LHCN-M2 (cell line): Measurements from ENCODE around the gene GPHN. TPM values are rescaled to one million over a fixed set of nuclear protein-coding genes. Genes with fewer than 3 reads are reported as not detected.
"Not testable (repeated sequence)": the region's sequence is repeated elsewhere in the genome, so short reads cannot be mapped to it uniquely, and the experiment has no call there.

Experiments used
- DNase-seq: peaks from one replicate; pipeline ENCODE4 v3.0.0-alpha.2; 2012; ENCODE audit warnings: low read depth
- total RNA-seq: library from RNA; depleted of rRNA; stranded (reverse); fragments of >200 nt; gene quantifications from 2 replicates; pipeline ENCODE4 v1.2.3, GENCODE V29; 2014

GPHN gene
- total RNA-seq, 1 experiment from 2014 or later: 4.7 TPM

DNA sequence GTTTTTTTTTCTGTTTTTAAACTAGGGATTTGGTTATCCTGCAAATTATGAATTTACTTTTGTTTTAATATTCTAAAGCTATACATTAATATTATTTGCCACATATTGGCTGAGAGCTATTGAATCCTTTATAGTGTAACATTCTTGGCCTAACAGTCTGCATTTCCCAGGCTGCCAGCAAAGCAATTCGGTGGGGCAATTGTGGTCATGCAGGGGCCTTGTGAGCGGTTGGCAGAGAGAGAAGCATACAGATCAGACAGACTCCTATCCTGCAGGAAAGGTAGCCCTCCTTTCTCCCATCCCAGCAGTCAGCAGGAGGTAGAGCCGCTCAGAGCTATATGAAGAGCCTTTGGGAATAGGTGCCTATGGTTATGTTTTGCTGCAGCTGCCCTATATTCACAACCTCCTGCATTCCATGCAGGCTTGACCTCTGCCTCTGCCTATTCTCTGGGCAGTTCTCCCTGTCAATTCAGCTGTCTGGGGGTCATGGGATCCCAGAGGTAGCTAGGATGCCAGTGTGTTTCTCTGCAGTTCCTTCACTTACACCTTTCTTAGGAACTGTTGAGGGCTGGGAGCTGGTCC, 144.7 kb downstream of the GPHN start:
- no peak for DNase-seq

GRCh38 chr14:66657780-66658179, 149.8 kb downstream of the GPHN start:
- no peak for DNase-seq

- DNase-seq: no peak
These were observed 154.4 kb downstream of the GPHN start for GRCh38 chr14:66662374-66662773.

- no peak for DNase-seq
These were observed 169.8 kb downstream of the GPHN start for GRCh38 chr14:66677780-66678179.

DNA sequence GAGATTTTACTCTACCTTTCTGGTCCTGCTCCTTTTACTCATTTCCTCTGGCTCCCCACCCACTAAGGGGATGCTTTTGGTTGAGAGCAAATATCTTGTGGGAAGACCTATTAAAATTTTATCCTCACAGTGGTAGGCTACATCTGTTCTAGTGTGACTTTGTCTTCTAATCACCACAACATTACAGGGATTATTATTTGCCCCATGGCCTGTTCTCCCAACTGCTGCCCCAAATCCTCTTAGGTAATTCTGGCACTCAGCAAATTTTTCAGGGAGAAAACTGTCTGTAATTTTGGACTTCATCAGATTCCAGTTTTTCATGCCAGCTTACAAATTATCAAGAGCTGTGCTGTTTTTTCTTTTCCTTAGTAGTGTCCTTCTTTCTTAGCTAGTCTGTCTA, 172.3 kb downstream of the GPHN start:
- DNase-seq: no peak

GRCh38 chr14:66696326-66696725, 188.4 kb downstream of the GPHN start:
- DNase-seq: no peak

DNA sequence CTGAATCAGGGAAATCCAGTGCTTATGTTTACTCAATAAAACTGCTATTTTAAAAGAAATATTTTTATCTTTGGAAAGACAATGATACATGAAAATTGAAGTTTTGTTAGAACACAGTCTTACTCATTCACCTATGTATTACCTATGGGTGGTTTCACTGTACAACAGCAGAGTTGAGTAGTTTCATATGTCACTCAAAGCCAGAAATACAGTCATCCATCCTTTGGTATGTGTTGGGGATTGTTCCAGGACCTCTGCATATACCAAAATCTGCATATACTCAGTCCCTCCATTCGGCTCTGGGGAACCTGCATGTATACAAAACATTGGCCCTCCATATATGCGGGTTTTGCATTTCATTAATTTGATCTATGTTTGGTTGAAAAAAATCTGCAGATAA, 190.6 kb downstream of the GPHN start:
- DNase-seq: no peak

- DNase-seq: no peak
These were observed 193.9 kb downstream of the GPHN start for GRCh38 chr14:66701813-66702212.

GRCh38 chr14:66708267-66708666, 200.3 kb downstream of the GPHN start:
- no peak for DNase-seq

GRCh38 chr14:66709291-66709690, 201.3 kb downstream of the GPHN start:
- DNase-seq: peak; percentile 75

DNA sequence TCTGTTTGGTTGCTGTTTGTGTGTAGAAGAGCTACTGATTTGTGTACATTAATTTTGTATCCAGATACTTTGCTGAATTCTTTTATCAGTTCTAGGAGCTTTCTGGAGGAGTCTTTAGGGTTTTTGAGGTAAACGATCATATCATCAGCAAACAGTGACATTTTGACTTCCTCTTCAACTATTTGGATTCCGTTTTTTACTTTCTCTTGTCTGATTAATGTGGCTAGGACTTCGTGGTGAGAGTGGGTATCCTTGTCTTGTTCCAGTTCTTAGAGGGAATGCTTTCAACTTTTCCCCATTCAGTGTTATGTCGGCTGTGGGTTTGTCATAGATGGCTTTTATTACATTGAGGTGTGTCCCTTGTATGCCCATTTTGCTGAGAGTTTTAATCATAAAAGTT, 206.3 kb downstream of the GPHN start:
- DNase-seq: not testable (repeated sequence)

- DNase-seq: not testable (repeated sequence)
These were observed 207.4 kb downstream of the GPHN start for GRCh38 chr14:66715313-66715712.

DNA sequence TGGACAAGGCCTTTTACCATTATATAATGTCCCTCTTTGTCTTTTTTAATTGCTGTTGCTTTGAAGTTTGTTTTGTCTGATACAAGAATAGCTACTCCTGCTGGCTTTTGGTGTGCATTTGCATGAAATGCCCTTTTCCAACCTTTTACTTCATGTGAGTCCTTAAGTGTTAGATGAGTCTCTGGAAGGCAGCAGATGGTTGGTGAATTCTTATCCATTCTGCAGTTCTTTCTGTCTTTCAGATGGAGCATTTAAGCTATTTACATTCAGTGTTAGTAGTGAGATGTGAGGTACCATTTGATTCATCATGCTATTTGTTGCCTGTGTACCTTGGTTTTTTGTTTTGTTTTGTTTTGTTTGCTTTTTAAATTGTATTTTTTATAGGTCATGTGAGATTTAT, 208.3 kb downstream of the GPHN start:
- no peak for DNase-seq

DNA sequence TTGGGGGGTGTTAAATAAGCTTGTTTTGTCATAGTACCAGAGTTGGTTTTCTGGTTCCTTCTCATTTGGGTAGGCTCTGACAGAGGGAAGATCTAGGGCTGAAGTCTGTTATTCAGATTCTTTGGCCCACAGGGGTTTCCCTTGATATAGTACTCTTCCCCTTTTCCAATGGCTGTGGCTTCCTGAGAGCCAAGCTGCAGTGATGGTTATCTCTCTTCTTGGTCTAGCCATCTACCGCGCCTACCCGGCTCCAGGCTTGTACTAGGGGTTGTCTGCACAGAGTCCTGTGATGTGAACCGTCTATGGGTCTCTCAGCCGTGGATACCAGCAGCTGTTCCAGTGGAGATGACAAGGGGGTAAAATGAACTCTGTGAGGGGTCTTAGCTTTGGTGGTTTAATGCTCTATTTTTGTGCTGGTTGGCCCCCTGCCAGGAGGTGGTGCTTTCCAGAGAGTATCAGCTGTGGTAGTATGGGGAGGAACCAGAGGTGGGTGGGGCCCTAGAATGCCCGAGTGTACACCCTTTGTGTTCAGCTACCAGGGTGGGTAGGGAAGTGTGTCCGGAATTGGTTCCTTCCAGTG, 209.7 kb downstream of the GPHN start:
- DNase-seq: no peak

DNA sequence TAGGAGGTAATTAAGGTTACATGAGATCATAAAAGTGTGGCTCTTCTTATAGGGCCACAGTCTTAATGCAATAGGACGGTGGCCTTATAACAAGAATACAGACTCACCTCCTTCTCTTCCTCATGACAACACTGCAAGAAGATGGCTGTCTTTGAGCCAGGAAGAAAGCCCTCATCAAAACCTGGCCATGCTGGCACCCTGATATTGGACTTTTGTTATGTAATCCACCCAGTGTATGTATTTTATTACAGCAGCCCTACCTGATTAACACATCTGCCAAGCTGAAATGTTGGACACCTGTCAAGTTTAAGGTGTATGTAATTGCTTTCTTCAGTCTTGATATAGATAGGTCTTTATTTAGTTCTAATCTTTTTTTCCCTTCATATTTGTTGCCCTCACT, 217.0 kb downstream of the GPHN start:
- DNase-seq: no peak

DNA sequence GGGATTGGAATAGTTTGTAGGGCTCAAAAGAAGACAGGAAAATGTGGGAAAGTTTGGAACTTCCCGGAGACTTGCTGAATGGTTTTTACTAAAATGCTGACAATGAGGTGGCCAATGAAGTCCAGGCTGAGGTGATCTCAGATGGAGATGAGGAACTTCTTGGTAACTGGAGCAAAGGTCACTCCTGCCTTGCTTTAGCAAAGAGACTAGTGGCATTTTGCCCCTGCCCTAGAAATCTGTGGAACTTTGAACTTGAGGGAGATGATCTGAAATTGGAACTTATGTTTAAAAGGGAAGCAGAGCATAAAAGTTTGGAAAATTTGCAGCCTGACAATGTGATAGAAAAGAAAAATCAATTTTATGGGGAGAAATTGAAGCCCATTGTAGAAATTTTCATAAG, 223.4 kb downstream of the GPHN start:
- not testable (repeated sequence) for DNase-seq

- no peak for DNase-seq
These were observed 227.9 kb downstream of the GPHN start for GRCh38 chr14:66735853-66736252.

- no peak for DNase-seq
These were observed 231.9 kb downstream of the GPHN start for GRCh38 chr14:66739826-66740225.

DNA sequence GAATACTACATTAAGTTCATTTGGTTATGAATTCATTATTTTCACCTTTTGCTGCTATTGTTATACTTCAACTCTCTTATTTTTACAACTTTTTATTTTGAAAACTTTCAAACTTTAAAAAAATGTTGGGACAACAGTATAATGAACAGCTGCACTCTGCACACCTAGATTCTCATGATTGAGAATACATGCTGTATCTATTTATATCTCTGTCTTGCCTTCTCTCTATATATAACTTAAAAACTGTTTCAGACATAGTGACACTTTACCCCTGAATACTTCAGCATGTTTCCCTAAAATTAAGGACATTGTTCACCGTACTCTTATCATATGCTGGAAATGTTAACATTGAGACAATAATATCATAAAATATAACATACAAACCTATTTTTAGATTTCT, 237.1 kb downstream of the GPHN start:
- DNase-seq: no peak

DNA sequence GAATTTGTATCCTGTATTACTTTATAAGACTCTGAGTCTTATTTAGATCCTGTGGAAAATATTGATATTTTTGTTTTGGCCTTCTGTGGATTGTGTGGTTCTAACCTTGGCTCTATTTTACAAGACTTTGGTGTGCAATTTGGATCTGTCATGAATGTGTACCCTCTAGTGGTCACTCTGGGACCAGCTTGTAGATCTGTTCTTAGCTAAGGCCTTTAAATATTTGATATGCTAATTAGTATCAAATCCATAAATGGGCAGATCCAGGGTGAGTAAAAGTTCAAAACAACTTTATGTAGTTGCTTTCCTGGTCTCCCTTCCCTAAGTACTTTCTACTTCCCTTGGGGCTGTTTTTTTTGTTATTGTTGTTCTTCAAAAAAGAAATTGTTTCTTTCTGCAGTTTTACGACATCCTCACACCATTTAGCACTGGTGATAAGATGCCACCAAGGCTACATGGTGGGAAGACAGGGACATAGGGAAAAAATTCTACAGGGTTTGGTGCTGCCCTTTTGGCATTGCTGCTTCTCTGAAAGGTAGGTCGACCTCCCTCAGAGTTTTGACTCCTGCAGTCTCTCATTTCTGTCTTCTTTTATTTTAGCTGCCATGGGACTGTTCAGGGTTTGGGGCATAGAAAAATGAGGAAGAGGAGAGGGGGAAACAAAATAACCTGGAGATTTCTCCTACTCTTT, 238.5 kb downstream of the GPHN start:
- peak; percentile 56 for DNase-seq

- no peak for DNase-seq
These were observed 244.2 kb downstream of the GPHN start for GRCh38 chr14:66752109-66752508.

- no peak for DNase-seq
These were observed 250.2 kb downstream of the GPHN start for GRCh38 chr14:66758031-66758613.

GRCh38 chr14:66772146-66772545, 264.2 kb downstream of the GPHN start:
- no peak for DNase-seq
